Ovary (tissue), 3 donors: ENCODE results near the gene POU6F2.

ENCODE experiments used
- EP300 ChIP-seq: sonication (generic); formaldehyde crosslinking; IDR thresholded peaks from one replicate; pipeline ENCODE4 v1.6.1; 2017; ENCODE audit warnings: antibody characterized with exemption
- POLR2A ChIP-seq: fragments of 450-650 bp; IDR thresholded peaks from one replicate; pipeline ENCODE4 v1.6.1; 2017; ENCODE audit warnings: antibody characterized with exemption, mild to moderate bottlenecking, moderate library complexity
- TF ChIP-seq, protein P1 (sequence below), 3 donors: fragments of 450-650 bp in 2 of 3; fragments of 200-600 bp in 1 of 3; IDR thresholded peaks; one replicate each; pipeline versions ENCODE4 v1.5.1 to v1.8.0; 2016 to 2022; ENCODE audit warnings: antibody characterized with exemption in 3 of 3, mild to moderate bottlenecking in 1 of 3
- donor health status: DM: no; HTN: no; CAD: no.

DNA sequence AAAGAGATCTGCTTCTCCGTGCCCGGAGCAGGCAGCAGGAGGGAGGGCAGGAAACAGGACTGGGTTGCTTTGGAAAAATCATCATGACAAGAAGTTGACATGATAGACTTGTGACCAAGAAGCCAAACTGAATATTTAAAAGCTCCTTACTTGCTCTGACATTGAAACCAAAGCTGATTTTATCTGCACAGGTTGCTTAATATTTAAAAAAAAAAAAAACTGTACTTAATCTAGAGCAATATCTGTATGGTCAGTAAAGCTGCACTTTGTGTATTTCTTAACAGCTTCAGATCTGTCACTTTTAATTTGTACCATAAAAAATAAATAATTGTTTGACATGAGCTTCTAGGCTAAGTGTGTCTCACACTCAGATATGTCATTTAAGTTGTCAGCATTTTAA lies 490.6 kb downstream of the POU6F2 start:
- TF ChIP-seq, protein P1, sequence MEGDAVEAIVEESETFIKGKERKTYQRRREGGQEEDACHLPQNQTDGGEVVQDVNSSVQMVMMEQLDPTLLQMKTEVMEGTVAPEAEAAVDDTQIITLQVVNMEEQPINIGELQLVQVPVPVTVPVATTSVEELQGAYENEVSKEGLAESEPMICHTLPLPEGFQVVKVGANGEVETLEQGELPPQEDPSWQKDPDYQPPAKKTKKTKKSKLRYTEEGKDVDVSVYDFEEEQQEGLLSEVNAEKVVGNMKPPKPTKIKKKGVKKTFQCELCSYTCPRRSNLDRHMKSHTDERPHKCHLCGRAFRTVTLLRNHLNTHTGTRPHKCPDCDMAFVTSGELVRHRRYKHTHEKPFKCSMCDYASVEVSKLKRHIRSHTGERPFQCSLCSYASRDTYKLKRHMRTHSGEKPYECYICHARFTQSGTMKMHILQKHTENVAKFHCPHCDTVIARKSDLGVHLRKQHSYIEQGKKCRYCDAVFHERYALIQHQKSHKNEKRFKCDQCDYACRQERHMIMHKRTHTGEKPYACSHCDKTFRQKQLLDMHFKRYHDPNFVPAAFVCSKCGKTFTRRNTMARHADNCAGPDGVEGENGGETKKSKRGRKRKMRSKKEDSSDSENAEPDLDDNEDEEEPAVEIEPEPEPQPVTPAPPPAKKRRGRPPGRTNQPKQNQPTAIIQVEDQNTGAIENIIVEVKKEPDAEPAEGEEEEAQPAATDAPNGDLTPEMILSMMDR (IDR thresholded peaks at IDR 0.05), result no peak
- TF ChIP-seq POLR2A, result no peak
- no peak for TF ChIP-seq EP300
